ENCODE data around the gene ATP13A3. TPM values are rescaled to one million over a fixed set of nuclear protein-coding genes. Genes with fewer than 3 reads are reported as not detected.

Gene ATP13A3
- total RNA-seq, 1 donor from 2014 or later = 60.2 TPM

- no peak for TF ChIP-seq CTCF (IDR thresholded peaks at IDR 0.05; ENCODE audit: unreplicated experiment)
- Mint-ChIP-seq H3K36me3 (peaks cover 2% of the 10 kb centered on the region), H3K27me3 (ENCODE audit: low read depth) (no peaks in the 10 kb centered on the region), H3K4me1 (peaks cover 14% of the 10 kb centered on the region), H3K4me3 (no peak overlapping the region), H3K27ac (no peak overlapping the region), H3K9me3 (no peaks in the 10 kb centered on the region)
- DNase-seq (ENCODE audit: low spot score in 2 of 2, unreplicated experiment in 2 of 2) = no peak
Observed at GRCh38 chr3:194470615-194471014, 16.2 kb downstream of the ATP13A3 start.

DNA sequence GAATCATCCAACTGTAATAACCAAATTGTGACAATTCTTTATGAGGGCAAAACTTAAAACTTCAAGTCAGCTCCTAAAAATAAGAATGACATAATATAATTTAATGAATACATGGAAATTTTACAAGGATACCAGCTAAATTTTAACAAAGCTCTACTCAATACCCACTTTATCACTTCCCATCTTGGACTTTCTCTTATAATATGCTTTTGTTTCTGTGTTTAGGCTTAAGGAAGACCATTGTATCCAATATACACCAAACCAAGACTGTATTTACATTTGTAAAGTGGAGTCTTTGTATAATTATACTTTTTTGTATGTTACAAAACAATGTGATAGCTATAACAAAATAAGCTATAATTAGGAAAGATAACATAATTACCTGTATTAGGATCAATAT lies 16.8 kb downstream of the ATP13A3 start:
- Mint-ChIP-seq H3K27me3 (ENCODE audit: low read depth) (no peaks in the 10 kb centered on the region), H3K36me3 (peaks cover 2% of the 10 kb centered on the region), H3K27ac (no peak overlapping the region), H3K4me1 (peaks cover 17% of the 10 kb centered on the region), H3K4me3 (no peak overlapping the region), H3K9me3 (no peaks in the 10 kb centered on the region)
- no peak for TF ChIP-seq CTCF (IDR thresholded peaks at IDR 0.05; ENCODE audit: unreplicated experiment)
- no peak for DNase-seq (ENCODE audit: low spot score in 2 of 2, unreplicated experiment in 2 of 2)

DNA sequence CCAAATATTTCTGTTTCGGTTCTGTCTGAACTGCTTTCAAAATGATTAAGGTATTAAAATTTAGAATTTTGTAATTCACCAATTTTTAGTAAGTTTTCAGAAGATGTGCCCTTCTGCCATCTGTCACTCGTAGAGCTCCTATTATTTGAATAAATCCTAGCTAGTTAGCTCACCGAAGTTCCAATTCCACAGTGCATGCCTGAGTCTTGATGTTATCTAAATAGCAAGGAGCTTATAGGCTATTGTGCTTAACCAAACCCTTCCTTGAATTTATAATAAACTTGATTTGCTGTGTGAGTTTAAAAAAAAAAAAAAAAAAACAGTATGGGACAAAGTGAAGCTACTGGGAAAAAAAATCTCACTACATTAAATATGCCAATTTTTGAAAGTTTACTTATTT lies 18.7 kb downstream of the ATP13A3 start:
- Mint-ChIP-seq H3K4me3 (no peak overlapping the region), H3K9me3 (no peaks in the 10 kb centered on the region), H3K27me3 (ENCODE audit: low read depth) (no peaks in the 10 kb centered on the region), H3K4me1 (peaks cover 17% of the 10 kb centered on the region), H3K36me3 (peaks cover 2% of the 10 kb centered on the region), H3K27ac (no peak overlapping the region)
- no peak for TF ChIP-seq CTCF (IDR thresholded peaks at IDR 0.05; ENCODE audit: unreplicated experiment)
- no peak for DNase-seq (ENCODE audit: low spot score in 2 of 2, unreplicated experiment in 2 of 2)

- TF ChIP-seq CTCF (IDR thresholded peaks at IDR 0.05; ENCODE audit: unreplicated experiment) = no peak
- no peaks in the 10 kb centered on the region for H3K27me3 Mint-ChIP-seq (ENCODE audit: low read depth)
- H3K27ac Mint-ChIP-seq = no peak overlapping the region
- peaks cover 1% of the 10 kb centered on the region for H3K36me3 Mint-ChIP-seq
- H3K9me3 Mint-ChIP-seq = no peaks in the 10 kb centered on the region
- no peak overlapping the region for H3K4me3 Mint-ChIP-seq
- peaks cover 17% of the 10 kb centered on the region for H3K4me1 Mint-ChIP-seq
- DNase-seq (ENCODE audit: low spot score in 2 of 2, unreplicated experiment in 2 of 2) = no peak
Observed at GRCh38 chr3:194466761-194467356, 19.9 kb downstream of the ATP13A3 start.

GRCh38 chr3:194465920-194466570 lies 20.8 kb downstream of the ATP13A3 start:
- H3K4me3 Mint-ChIP-seq = no peak overlapping the region
- no peaks in the 10 kb centered on the region for H3K27me3 Mint-ChIP-seq (ENCODE audit: low read depth)
- TF ChIP-seq CTCF (IDR thresholded peaks at IDR 0.05; ENCODE audit: unreplicated experiment) = no peak
- peaks cover 1% of the 10 kb centered on the region for H3K36me3 Mint-ChIP-seq
- no peaks in the 10 kb centered on the region for H3K9me3 Mint-ChIP-seq
- no peak for DNase-seq (ENCODE audit: low spot score in 2 of 2, unreplicated experiment in 2 of 2)
- H3K4me1 Mint-ChIP-seq = peaks cover 17% of the 10 kb centered on the region
- H3K27ac Mint-ChIP-seq = peak overlapping the region; percentile 72
